HG03469 (cell line): Measurements from ENCODE around the gene CCNI.
"Not testable (repeated sequence)": the region's sequence is repeated elsewhere in the genome, so short reads cannot be mapped to it uniquely, and the experiment has no call there.

ENCODE experiments used
- ATAC-seq: cut with Tn5 transposase; IDR thresholded peaks from one replicate; pipeline ENCODE4 v1.9.1; 2021; ENCODE audit warnings: mild to moderate bottlenecking, moderate library complexity, moderate number of reproducible peaks; ENCODE audit not compliant: unreplicated experiment

The CCNI gene

DNA sequence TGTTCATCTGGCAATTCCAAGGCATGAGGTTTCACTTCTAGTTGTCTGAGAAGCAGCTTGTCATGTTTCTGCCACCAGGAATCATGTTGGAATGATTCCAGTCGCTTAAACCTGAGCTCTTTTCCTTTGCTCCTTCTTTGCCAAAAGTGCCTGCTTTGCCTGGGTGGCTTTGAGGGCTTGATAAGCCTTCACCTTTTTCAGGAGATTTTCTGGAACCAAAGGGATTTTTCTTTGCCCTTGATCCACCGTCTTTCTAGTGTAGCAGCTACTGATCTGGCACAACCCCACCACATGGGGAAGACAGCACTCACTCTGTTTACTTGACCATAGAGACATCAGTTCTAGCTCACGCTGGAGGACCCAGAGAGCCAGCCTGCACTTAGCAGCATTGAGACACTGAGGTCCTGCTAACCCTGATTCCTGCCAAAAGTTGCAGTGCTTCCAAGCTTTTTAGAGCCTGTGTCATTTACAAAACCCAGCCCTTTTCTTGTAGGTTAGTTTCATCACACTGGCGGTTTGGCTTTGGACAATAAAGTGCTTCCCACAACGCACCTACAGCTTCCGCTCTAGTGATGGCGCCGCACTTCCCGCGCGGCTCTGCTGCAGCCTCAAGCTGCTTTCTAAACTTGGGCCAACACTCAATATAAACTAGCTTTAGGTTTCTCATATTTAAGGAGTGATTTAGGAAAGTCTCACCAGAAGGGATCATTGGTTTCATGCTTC lies 7.3 kb upstream of the CCNI start:
- no peak for ATAC-seq

DNA sequence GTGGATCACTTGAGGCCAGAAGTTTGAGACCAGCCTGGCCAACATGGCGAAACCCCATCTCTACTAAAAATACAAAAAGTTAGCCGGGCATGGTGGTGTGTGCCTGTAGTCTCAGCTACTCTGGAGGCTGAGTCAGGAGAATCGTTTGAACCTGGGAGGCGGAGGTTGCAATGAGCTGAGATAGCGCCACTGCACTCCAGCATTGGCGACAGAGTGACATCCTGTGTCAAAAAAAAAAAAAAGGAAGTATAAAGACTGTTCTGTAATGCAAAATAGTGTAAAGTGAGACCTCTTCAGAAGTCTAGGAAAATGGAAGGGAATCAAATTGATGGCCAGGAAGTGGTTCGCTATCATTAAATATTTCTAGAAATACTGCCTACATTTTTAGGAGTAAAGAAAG lies 5.0 kb upstream of the CCNI start:
- ATAC-seq: not testable (repeated sequence)

DNA sequence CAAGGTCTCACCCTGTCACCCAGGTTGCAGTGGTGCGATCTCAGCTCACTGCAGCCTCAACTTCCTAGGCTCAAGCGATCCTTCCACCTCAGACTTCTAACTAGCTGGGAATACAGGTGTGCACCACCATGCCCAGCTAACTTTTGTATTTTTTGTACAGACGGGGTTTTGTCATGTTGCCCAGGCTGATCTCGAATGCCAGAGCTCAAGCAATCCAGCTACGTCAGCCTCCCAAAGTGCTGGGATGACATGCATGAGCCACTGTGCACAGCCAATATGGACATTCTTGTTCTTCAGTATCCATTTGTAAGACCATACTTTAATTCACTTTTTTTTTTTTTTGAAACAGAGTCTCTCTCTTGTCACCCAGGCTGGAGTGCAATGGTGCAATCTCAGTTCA lies 3.5 kb upstream of the CCNI start:
- no peak for ATAC-seq

DNA sequence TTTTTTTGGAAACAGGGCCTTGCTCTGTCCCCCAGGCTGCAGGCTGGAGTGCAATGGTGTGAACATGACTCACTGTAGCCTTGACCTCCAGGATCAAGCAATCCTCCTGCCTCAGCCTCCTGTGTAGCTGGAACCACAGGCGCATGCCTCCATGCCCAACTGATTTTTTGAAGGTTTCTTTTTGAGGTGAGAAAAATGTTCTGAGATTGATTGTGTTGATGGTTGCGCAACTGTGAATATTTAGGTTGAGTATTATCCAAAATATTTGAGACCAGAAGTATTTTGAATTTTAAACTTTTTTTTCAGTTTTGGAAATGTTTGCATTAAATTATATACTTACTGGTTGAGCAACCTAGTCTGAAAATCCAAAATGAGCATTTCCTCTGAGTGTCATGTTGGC lies 2.6 kb upstream of the CCNI start:
- ATAC-seq: no peak

DNA sequence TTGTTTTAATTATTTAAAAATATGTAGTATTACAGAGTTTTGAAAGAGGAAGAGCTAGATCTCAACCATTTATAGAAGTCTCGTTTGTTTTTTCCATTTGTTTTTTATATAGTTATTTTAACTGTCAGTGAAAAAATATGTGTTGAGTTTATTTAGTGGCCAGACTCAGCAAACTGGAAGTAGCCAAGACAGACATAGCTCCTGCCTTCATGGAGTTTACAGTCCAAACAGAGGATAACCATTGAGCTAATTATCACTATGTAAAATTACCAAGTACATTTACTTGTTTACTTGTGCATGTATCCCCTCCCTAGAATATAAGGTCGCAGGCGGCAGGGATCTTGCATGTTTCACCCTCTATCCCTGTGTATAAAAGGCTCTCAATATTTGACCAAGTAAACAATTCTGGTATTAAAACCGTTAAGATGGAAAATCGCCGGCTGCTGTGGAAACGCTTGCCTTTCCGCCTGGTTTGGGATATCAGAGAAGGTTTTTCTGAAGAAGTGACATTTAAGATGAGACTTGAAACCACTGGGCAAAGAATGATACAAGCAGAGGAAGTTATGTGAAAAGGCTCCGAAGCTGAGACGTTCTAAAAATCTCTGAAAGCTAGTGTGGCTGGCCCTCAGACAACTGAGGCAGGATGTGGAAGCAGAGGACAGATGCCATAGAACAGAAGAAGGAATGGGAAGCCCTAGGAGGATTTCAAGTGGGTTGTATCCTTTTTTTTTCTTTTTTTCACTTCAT lies 1.3 kb upstream of the CCNI start:
- no peak for ATAC-seq

DNA sequence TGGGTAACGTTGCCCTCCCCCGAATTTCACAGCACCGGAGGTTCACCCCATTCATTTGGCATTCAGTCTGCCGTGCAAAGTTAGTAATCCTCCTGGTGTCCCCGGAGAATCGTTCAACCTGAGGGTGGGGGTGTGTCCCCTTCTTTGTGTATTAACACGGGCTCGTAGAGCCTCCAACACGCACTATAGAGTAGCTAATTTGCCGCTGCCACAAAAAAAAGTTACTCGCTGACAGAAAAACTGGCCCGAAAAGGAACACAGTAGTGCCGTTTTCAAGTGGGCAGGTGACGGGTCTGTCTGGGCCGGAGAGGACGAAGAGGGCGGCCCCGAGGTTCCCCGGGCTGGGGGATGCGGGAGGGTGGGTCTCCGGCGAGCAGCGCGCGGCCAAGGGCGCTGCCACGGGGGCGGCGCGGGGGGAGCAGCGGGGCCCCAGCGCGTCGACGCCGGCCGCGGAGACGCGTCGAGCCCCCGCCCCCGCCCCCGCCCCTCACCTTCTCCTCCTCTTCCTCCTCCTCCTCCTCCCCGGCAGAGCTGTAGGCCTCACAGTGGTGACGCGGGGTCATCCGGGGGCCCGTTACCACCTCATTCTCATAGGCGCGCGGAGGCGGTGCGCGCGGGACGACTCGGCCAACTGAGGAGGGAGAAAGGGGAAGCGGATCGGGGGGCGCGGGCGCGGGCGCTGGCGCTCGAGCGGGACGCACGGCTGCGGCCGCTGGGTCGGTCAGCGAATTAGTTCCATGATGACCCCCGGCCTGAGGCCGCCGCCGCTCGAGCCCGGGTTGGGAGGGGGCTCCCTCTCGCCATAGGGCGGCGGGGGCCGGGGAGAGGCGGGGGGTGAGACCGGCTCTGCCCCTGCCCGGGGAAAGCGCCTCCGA lies 571 bp downstream of the CCNI start:
- no peak for ATAC-seq

DNA sequence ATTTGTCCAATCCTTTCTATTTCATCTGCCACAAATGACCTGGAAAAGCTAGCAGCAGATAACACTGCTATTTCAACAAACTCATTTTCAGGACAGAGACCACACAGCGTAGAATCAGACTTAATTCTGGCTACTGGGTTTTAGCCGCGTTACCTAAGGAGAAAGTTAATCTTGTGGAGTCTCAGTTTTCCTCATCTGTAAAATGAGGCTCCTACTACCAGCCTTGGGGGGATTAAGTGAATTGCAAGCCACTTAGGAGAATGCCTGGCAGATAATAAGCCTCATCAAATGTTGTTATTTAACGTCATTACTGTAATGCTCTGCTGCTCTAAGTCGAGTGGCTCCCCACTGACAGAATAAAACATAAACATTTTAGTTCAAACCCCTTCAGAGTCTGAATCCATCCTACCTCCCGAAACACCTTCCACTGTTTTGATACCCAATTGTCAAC lies 1.4 kb downstream of the CCNI start:
- no peak for ATAC-seq

DNA sequence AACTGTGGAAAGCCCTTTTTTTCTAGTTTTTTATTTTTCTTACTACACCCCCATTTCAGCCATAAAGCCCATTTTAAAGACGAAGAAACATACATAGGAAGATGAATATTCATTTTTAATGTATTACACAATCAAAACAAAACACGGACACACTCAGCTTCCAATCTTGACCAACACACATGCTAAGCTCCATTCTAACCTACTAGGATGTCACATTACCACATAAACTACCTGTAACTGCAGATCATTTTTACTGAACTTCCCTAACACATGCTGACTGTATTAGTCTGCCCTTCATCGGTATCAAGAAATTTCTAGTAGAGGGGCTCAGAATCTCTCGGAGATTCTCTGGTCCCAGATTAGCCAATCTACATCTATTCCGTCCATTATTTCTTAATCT lies 1.8 kb downstream of the CCNI start:
- no peak for ATAC-seq

DNA sequence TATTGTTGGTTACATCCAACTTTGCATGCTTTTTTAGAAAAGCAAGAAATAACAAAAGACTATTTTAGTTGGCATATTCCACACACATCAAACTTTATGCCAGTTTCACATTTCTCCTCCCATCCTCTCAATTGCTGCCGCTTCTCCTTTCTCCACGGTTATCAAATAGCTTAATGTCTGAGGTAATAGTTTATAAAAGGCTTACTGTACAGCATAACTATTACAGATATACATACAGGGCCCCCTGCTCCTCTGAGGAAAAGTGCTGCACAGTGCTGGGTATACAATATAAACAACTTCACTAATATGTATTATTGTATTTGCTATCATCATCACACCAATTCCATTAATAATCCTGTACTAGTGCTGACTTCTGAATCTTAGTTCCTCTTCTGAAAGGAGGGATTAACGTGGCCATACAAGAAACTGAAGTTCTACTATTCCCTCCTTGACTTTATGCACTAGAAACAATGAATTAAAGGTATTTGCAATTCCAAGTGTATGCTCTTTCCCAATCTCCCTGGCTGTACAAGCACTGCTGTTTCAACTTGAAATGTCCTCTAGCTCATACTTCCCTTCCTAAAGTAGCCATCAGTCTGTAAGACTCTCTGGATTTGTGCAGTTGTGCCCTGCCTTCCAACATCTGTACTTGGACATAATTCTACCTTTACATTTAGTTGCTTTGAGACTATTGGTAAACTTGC lies 2.5 kb downstream of the CCNI start:
- ATAC-seq: no peak

DNA sequence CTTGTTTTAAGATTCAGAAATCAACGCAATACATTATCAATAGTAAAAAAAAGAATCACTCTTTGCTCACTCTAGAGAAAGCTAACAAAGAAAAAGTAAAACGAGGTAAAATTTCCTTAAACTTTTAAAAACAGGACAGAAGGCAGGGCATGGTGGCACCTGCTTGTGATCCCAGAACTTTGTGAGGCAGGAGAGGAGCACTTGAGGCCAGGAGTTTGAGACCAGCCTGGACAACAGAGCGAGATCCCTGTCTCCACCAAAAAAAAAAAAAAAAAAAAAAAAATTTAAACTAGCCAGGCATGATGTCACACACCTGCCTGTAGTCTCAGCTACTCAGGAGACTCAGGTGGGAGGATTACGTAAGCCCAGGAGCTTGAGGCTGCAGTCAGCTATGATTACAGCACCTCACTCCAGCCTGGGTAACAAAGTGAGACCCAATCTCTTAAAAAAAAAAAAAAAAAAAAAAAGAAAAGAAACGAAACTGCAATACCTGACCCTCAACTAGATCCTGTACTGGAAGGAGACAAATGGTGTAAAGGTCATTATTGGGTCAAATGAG lies 3.5 kb downstream of the CCNI start:
- ATAC-seq: no peak

DNA sequence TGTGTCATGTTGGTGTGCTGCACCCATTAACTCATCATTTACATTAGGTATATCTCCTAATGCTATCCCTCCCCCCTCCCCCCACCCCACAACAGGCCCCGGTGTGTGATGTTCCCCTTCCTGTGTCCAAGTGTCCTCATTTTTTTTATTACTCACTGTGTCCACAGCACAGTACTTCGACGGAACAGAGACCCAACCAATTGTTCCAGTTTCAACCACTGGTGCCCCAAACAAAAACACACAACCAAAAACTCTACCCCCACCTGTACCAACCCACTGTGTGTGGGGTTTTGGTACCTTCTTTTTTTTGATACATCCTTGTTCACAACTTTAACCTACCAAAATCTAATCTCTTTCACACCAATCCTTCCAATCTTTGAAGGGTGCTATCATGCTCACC lies 6.3 kb downstream of the CCNI start:
- not testable (repeated sequence) for ATAC-seq

DNA sequence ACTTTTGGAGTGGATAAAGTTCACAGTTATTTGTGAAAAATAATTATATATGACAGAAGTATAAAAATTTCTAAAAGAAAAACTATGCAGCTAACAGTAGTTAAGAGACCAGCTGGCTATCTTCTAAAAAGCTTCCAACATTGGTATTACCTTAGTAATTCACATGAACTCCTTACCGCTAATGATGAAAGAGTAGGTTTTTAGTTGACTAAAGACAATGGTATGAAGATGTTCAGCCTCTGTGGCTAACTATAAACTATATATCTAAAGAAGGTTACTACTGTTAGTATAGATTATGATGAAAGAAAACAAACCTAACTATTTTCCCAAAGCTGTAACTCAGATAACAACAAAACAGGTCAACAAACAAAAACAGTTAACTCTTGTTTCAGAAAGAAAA lies 10.4 kb downstream of the CCNI start:
- no peak for ATAC-seq

DNA sequence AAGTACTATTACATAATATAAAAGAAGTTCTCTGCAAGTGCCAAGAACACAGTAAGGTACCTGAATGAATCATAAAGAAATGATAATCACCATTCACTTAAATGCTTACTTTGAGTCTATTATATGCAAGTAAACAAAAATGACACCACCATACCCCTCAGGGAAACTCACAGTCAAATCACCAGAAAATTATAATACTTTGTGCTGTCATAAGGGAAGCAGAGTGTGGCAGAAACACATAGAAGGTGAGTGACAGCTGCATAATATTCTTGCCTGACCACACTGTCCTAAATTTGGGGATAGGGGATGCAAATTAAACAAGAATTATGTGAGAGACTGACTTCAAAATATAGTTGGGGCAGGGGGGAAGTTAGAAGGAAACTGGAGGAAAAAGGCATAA lies 12.9 kb downstream of the CCNI start:
- no peak for ATAC-seq

DNA sequence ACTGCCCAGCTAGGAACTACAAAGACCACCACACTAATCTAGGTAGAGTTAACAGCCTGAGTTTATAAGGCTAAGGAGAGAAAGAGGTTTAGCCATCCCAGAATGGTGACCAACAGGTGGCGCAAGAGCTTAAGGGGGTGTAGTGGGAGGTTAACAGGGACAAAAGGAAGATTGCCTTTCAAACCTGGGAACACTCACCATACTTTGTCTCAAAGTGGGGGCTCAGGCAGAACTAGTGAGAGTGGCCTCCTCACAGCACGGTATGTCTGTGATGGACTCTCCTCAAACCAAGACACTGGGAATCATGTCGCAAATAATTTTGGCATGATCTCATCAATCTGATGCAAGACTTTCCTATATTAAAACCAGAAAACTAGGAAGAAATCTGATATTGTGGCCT lies 23.4 kb downstream of the CCNI start:
- ATAC-seq: no peak

DNA sequence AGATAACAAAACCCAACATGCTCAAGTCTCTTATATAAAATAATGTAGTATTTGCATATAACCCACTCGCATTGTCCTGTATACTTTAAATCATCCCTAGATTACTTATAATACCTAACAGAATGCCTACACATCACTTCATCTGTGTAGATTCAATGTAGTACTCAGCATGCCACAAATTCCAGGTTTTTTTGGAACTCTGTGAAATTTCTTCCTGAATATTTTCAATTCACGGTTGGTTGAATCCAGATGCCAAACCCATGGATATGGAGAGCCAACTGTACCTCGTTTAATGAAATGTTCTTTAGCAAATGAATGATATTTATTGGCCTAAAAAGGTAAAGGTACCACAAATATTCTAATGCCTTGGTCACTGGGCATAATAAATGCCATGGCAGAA lies 24.8 kb downstream of the CCNI start:
- ATAC-seq: no peak

DNA sequence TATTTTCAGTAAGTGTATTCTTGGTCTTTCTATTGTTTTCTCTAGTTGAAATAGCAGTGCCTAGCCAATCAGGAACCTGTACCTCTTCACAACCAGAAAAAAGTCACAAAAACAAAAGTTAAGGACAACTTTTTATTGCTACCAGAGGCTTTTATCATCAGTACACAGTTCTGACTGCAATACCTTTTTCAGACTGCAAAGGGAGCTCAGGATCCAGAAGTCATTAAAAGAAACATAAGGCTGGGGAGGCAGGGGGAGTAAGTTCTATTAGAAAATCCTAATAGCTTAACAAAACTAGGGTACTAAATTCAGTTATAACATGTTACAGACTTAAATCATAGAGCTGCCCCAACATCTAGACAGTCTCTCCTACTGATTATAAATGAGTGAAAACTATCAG lies 28.8 kb downstream of the CCNI start:
- no peak for ATAC-seq

DNA sequence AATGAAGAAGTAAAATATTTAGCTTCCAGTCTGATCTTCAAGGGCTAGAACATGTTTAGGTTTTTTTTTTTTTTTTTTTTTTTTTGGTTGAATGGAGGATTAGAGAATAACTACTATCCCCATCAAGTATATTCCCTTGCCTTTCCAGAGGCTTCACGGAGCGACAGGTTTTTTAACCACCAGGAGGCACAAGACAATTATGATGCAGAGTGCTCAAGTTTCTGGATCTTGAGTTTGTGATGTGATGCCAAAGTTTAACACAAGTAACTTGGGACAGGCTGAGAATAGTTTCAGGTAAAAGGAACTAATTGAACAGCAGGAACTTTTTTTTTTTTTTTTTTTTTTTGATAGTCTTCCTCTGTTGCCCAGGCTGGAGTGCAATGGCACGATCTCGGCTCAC lies 30.3 kb downstream of the CCNI start:
- no peak for ATAC-seq

DNA sequence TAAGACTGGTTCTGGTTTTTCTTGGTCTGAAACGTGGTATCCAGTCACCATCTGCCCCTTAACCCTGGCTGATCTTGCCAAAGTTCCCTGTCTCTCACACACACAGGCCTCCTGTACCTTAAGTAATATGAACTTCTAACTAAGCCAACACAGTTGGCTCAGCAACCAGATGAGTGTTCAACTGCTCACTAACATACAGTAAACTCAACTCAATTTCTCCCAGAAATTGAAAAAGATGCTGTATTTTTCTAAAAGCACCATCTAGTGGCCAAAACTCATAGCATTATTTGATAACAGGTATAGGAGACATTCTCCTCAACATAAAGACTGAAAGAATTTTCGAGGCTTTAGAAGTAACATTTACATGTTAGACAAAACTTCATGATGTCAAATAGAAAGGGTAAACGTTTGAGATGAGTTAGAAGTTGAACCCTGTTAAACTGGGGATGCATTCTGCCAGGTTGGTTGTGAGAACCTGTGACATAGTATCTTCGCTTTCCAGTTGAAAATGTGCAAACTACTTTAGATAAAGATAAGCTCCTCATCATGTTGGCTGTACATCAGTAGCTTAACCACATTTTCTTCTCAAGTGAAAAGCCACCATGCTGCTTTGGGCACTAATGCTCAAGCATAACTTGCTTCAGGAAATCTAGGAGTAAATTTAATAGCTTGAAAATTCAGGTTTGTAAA lies 31.2 kb downstream of the CCNI start:
- no peak for ATAC-seq

DNA sequence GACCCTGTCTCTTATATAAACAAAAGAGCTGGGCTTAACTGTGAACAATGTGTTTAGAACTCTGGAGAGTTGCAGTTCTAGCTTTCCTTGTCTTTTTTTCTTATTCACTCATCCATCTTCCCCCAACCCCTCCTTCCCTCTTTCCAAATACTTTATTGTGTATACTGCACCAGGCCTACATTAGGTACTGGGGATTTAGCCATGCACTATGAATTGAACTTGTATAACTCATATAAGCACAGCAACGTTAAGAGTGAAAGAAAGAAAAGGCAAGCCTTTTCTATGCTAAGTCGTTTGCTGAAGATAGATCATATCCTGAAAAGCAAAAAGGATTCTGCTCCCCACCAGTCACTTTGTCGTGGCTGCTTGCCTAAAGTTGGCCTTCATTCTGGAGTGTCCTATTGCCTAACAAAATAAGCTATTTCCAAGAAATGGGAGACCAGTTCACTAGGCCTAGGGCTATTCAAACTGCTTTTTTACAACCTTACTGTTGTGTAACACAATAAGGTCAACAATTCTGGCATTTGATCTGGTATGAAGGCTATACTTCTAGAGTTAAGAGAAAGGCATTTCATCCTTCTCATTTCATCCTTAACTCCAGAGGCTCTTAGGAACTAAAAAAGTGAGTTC lies 32.2 kb downstream of the CCNI start:
- no peak for ATAC-seq
